Stimulated activated CD8-positive, alpha-beta memory T cell treated with anti-CD3 and anti-CD28 coated beads, Interleukin-4, amount 100 ng/mL, for 24 hours (primary cell): ENCODE results near the gene DDX23.

Experiments
- DNase-seq: peaks from one replicate; pipeline ENCODE4 v3.0.0-alpha.2; 2020; ENCODE audit warnings: low read depth

DDX23 gene

DNA sequence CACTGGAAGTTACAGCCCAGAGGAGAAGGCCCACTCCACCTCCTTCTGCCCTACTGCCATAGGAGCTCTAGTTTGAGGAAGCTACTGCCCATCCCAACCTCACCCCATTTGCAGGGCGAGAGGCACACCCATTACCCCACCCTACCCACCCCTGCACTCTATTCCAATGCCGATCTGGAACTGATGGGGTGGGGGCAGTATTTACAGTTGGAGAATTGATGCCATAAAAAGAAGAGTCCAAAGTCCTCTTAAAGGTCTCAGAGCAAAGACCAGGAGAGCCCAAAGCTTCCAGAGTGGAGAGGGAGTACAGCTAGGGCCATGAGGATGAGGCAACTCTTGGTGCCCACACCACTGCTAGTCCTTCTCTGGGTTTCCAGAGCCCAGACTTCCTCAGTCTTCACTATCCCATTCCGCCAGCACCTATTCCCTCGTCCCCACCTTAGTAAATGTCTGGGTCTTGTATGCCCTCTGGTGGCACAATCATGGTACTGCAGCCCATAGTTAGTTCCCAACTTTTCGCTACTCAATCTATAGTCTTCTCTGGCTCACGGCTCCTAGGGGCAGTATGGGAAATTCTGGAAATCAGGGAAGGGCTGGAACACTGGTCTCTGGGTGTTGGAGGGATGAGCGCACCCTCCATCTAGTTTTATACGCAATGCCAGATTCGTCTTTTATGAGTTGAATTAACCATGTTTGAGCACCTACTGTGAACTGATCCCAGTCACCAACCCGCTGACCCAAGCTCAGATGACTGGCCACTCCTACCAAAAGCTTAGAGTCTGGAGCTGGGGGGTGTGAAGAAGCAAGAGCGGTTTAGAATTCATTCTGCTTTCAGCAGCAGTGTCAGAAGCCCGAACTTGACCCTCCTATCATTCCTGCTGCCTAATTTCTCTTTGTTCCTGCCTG lies 56.2 kb downstream of the DDX23 start:
- DNase-seq: no peak

DNA sequence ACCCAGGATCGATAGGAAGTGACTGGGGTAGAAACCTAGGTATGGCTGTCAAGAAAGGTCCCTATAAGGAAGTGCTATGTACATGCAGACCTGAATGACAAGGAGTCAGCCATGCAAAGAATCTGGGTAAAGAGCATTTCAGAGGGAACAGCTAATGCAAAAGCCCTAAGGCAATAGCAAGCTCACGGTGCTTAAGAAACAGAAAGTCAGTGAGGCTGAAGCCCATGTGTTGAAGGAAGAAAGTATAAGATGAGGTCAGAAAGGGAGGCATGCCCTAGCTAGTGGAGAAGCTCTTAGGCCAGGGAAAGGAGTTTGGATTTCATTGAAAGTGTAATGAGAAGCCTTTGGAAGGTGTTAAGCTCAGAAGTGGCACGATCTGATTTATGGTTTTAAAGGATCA lies 57.1 kb downstream of the DDX23 start:
- no peak for DNase-seq

DNA sequence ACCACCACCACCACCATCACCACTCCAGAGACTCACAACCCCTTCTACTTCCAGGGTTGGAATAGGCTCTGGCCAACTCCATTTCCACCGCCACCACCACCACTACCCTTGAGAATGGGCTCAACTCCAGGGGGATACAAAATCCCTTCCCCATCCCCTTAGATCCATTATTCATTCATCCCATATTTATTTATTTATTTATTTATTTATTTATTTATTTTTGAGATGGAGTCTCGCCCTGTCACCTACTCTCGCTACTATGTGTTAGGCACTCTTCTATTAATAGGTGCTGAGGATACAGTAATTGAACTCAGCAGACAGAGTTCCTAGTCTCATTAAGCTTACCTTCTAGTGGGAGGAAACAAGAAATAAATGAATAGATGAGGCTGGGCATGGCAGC lies 58.3 kb downstream of the DDX23 start:
- no peak for DNase-seq

DNA sequence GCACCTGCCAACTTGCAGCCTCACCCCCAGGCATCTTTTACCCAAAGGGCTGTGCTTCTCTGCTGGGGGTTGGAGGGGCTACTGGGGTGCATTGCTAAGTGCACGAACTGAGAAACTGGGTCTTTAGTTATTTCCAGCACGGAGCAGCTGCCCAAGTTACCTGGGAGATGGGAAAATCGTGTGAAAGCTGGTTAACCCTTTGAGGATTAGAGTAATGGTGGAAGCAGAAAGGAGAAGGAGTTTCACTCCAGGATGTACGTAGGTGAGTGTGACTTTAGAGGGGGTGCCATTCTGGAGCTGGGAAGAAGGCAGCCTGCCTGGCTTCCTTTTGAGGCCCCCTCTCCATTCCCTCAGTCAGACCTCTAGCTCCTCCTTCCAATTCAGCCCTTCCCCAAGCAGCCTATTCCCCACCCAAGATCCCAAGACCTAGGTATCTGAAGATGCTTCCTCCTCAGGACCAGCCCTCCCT lies 62.1 kb downstream of the DDX23 start:
- no peak for DNase-seq

DNA sequence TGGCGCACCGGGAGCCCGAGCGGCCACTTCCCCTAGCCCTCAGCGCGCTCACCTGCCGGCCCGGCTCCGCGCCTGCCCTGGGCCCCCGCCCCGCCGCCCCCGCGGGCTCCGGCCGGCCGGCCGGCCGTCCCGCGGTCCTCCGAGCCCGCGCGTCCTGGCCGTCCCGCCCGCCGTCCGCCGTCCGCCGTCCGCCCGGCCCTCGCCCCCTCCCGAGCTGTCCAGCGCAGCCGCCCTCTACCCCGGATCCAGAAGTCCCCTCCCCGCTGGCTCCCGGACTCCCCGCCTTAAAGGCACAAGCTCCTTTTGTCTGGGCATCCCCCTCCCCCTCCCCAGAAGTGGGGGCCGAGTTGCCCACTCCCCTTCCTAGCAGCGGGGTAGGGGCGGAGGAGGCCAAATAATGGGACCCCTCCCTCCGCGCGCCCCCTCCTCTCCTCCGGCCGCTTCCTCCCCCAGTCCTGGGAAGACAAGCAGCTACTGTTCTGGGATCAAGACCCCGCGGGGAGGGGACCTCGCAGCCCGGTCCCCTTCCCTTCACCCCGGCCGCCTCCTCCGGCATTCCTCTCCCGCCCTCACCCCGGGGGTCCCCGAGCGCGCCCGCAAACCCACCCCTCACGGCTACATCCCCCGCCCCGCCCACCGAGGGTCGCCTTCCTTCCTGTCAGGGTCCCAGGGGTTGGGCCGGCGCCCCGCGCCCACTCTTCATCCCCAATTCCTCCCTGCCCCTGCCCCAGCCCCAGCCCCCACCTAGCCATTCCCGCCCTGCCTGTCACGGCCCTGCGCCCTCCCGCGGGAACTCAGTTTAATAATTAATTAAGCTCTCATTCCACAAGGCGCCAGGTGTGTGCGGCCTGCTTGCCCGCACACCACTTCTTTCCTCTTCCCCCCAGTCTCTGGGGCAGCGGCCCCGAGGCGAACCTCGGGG lies 62.8 kb downstream of the DDX23 start, which contains the start of gene ADCY6:
TSS of gene ADCY6 (minus strand) at position 236 of the 922 bp plus-strand sequence. CDS start 5,655 bp downstream, outside the sequence.
- no peak for DNase-seq

DNA sequence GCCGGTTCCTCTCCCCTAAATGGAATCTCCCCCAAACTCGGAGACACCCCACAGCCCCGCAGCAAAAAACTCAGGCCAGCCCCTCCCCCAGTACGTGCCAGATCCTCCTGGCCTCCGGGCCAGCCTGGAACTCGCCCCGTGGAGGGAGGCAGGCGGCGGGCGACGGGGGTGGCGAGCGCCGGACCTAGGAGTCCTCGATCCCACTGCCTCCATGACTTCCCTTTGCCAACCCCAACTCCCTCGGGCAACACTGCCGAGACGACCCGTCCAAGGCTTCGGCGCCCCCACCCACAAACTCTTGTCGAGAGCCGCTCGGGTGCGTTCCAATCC lies 63.5 kb downstream of the DDX23 start:
- no peak for DNase-seq

DNA sequence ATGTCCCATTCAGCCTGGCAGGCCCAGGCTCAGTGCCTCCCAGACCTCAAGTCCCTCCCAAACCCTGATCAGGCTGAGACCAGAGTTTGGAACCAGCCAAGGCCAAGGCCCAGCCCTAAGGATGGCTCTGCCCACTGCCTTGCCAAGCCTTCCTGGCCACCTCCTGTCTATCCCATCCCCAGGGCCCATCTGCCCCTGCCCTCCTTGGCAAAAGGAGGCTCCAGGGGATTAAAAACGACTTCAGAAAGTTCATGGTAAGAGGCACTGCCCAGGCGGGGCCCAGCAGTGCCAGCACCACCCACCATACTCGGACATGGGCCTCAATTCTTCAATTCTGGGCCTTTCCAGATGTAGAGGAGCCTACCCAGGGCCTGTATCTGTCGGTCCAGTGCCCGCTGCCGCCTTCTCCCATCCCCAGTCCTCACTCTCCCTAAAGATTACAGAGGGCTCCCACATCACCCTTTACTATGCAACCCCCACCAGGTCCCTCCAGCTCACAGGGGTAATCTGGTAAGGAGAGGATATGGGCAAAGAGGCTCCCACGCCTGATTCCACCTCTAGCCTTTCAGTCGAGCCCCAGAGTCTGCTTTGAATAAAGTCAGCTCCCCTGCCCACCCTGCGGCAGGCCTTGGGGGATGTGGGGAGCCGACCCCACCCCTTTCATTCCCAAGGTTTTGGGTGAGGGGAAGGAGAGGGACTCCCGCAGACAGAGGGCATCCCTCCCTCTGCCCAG lies 64.0 kb downstream of the DDX23 start:
- no peak for DNase-seq

DNA sequence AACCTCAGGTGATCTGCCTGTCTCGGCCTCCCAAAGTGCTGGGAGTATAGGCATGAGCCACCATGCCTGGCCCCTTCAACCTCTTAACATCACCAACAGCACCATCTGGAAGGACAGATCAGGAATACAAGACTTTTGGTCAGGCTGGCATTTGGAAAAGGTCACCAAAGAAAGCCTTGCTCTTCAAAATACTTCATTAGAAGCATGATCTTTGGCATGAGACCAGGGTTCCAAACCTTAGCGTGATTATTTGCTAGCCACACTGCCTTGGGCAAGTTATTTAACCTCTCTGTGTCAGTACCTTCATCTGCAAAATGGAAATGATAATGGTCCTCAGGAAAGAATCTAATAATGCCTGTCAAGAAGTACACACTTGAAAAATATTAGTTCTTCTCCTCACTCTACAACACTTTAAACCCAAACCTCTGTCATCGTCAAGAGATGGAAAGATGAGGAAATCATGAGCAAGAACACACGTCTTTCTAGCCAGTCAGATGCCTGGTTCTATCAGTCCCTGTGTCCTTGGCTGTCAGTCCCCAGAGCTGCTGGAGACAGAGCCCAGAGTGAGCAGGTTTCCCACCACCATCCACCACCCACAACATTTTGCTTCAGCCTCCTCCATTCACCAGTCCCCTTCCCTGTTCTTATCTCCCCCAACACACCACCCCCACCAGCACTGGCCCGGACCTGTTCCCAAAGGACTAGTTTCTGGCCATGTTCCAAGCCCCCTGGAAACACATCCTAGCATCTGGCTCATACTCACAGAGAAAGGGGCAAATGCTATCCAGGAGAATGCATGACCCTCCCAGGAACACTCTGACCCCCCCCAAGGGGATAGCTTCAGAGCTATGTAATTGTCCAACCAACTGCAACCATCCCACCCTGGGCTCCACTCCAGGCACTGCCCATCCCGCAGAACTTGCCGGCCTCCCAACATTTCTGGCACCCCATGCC lies 65.1 kb downstream of the DDX23 start:
- DNase-seq: no peak

DNA sequence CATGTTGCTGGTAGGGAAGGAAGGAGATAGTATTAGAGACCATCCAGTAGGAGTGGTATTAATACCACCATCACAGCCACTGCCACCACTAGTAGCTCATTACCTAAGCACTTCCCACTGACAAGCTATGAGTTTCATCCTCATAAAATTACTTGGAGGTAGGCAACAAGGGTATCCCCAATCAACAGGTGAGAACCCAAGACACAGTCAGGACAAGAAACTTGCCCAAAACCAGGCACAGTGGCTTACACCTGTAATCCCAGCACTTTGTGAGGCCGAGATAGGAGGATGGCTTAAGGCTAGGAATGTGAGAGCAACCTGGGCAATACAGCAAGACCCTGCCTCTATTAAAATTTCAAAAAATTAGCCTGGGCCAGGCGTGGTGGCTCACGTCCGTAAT lies 68.5 kb downstream of the DDX23 start:
- no peak for DNase-seq

DNA sequence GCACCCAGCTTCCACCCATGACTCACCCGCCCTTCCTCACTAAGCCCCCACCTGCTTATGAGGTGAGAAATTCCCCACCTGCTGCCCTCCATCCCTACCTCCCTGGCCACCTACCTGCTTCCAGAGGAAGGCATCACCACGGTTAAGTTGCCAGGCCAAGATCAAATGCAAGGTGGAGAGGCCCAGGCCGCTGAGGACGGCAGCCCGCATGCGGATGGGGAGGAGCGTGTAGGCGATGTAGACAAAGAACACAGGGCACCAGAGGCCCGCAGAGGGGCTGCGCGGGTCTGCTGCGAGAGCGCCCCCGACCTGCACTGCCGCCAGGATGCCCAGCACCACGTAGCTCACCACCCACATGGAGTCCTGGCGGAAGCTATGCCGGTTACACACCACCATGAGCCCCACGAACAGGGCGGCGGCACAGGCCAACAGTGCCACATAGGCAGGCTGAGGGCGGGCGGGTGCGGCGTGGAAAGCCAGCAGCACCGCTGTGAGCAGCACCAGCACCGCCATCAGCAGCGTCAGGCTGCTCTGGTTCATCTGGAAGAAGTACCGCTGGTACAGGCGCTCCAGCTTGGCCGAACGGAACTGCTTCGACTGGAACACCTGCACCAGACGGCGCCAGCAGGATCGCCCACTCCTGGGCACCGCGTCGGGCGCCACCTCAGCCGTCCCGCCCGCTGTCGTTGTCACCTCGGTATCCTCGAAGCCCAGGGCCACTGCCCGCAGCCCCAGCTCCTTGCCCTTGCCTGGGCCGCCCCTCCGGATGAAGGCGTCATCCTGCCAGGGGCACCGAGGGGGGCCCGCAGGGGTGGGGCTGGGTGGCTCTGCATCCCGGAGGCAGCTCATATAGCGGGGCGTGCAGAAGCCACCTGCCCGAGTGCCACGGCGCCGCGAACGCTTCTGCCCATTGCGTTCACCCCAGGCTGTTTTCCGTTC lies 69.2 kb downstream of the DDX23 start:
- DNase-seq: no peak

DNA sequence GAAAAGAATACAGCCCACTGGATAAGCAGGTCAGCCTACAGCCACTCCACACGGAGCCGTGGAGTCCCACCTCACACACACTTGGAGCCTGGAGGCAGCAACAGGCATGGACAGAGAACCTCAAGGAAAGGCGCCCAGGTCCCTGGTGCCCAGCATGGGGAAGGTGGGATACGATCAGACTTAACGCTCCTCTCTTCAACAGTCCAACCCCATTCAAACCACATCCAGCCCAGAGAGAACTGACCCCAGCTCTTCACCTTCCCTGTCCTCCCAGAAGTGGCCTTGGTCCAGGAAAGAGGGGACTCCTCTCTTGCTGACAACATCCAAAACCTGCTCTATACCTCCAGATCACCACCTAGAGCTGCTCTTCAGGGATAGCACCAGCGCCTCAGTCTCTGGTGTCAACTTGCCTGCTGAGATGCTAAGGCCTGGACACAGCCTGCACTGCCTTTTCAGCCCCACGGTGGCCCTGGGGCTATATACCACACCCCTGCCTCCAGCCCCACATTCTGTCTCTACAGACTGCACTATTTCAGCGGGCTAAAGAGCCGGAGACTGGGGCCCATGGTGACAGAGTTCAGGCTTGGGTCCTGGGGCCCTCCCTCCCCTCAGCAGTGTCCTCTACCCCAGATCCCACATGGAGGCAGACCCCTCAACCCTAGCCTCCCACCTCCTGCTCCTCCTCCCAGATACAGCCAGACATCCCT lies 70.1 kb downstream of the DDX23 start:
- DNase-seq: no peak

DNA sequence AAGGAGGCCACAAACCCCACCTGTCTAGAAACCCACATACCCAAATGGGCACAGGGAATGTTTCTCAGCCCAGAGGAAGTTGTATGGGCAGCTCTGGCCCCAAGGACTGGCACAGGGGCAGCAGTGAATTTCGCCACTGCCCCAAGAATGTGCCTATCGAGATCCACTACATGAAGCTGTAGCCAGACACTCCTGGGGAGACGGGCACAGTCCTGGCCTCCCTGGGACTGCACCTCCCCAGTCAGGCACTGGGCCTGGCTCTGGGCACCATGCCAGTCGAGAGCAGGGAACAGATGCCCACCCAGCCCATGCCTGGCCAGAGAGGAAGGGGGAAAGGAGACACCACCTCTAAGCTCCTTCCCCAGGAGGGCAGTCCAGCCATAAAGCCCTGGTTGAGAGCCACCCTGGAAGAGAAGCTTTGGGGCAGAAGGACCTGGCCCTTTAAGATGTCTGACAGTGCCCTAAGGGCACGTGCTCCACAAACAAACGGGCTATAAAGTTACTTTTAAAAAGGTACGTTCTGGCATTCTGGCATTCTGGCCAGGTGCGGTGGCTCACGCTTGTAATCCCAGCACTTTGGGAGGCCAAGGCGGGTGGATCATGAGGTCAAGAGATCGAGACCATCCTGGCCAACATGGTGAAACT lies 71.5 kb downstream of the DDX23 start:
- no peak for DNase-seq

DNA sequence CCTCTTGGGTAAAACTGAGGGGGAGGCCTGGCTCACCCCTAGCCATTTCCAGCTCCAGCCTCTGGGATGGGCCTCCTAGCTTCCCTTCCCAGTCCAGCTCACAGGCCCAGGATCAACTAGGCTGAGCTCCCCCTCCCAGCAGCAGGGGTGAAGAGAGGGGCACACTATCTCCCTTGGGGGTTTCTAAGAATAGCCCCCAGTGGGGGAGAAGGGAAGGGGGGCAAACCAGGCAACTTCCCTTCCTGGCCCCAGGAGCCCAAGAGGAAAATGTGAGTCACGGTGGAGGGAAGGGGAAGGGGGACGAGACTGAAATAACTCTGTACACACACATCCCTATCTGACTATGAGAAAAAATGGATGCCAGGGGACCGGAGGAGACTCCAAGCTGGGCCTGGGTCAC lies 72.1 kb downstream of the DDX23 start:
- DNase-seq: no peak
